Calu3 (cell line): ENCODE results near the gene ATP6V0B. TPM values are rescaled to one million over a fixed set of nuclear protein-coding genes. Genes with fewer than 3 reads are reported as not detected.

Experiments used
- BruUV-seq: library from RNA; stranded (reverse); fragments of 400-500 nt; replicated peaks from 2 replicates; lab custom pipeline; 2021; lab: Mats Ljungman, UMichigan
- CTCF ChIA-PET: fragments of 300-600 bp; sonication (Branson Sonifier 250); formaldehyde crosslinking; loops from one replicate; lab custom pipeline; 2022; ENCODE audit warnings: antibody characterized with exemption; lab: Charles Lee
- DNase-seq: peaks from one replicate; pipeline ENCODE4 v3.0.0; 2022
- H3K27ac Mint-ChIP-seq: one replicate; pipeline ENCODE4 v1.8.0; 2022; ENCODE audit warnings: mixed read lengths; ENCODE audit not compliant: unreplicated experiment
- H3K27me3 Mint-ChIP-seq: one replicate; pipeline ENCODE4 v1.8.0; 2022; ENCODE audit warnings: mixed read lengths; ENCODE audit not compliant: unreplicated experiment
- H3K36me3 Mint-ChIP-seq: one replicate; pipeline ENCODE4 v1.8.0; 2022; ENCODE audit warnings: mild to moderate bottlenecking, moderate library complexity, mixed read lengths; ENCODE audit not compliant: insufficient read depth, unreplicated experiment
- H3K4me1 Mint-ChIP-seq: one replicate; pipeline ENCODE4 v1.8.0; 2022; ENCODE audit warnings: mild to moderate bottlenecking, low read depth, mixed read lengths; ENCODE audit not compliant: unreplicated experiment
- H3K4me3 Mint-ChIP-seq: one replicate; pipeline ENCODE4 v1.8.0; 2022; ENCODE audit warnings: mild to moderate bottlenecking, low read depth, moderate library complexity, mixed read lengths; ENCODE audit not compliant: unreplicated experiment
- H3K9me3 Mint-ChIP-seq: one replicate; pipeline ENCODE4 v1.8.0; 2022; ENCODE audit warnings: low read depth, mixed read lengths; ENCODE audit not compliant: unreplicated experiment
- CTCF ChIP-seq: fragments of 200-600 bp; IDR thresholded peaks from one replicate; pipeline ENCODE4 v1.8.0; 2022; ENCODE audit warnings: antibody characterized with exemption; ENCODE audit not compliant: unreplicated experiment
- intact Hi-C: fragments of 100-400 bp; cut with micrococcal nuclease; formaldehyde crosslinking; loops from one replicate; pipeline ENCODE4 v1.10.0; 2022; ENCODE audit not compliant: unreplicated experiment
- total RNA-seq: library from RNA; stranded (reverse); gene quantifications from 2 replicates; pipeline ENCODE4 v1.2.3, GENCODE V29; 2022

ATP6V0B gene
- total RNA-seq, 1 experiment from 2014 or later, result 141 TPM

GRCh38 chr1:43934101-43934985, 40.4 kb upstream of the ATP6V0B start:
- peak; percentile 90 for DNase-seq
- intact Hi-C loops, result loop anchor here (1.0 to 5.0 kb wide), 2 partner anchors 82 to 171 kb away; no protein-coding TSS in a partner anchor
- peak; percentile 83 for TF ChIP-seq CTCF
- H3K4me3 Mint-ChIP-seq, result peak overlapping the region; percentile 66
- peaks cover 2% of the 10 kb centered on the region for H3K9me3 Mint-ChIP-seq
- peaks cover 6% of the 10 kb centered on the region for H3K4me1 Mint-ChIP-seq
- no TSS peak for BruUV-seq
- peaks cover 19% of the 10 kb centered on the region for H3K36me3 Mint-ChIP-seq
- CTCF ChIA-PET, result interaction anchor here (0.5 to 5.0 kb wide), 22 partner anchors 11 to 1686 kb away, joined by 3 to 193 read pairs (median 4); partner anchors contain the start of genes IPO13 and ST3GAL3
- H3K27ac Mint-ChIP-seq, result peak overlapping the region; percentile 48
- H3K27me3 Mint-ChIP-seq, result peaks cover 3% of the 10 kb centered on the region

GRCh38 chr1:43934986-43935324, 39.8 kb upstream of the ATP6V0B start:
- CTCF ChIA-PET, result interaction anchor here (0.7 to 5.0 kb wide), 18 partner anchors 11 to 408 kb away, joined by 3 to 193 read pairs (median 4); partner anchors contain the start of genes IPO13 and ST3GAL3
- Mint-ChIP-seq H3K27ac (no peak overlapping the region), H3K36me3 (peaks cover 20% of the 10 kb centered on the region), H3K4me3 (no peak overlapping the region), H3K4me1 (peaks cover 6% of the 10 kb centered on the region), H3K9me3 (no peaks in the 10 kb centered on the region), H3K27me3 (peaks cover 9% of the 10 kb centered on the region)
- no TSS peak for BruUV-seq
- intact Hi-C loops, result loop anchor here (1.0 to 5.0 kb wide), 2 partner anchors 83 to 172 kb away; no protein-coding TSS in a partner anchor
- no peak for TF ChIP-seq CTCF
- no peak for DNase-seq

GRCh38 chr1:43935711-43936427, 38.9 kb upstream of the ATP6V0B start:
- no TSS peak for BruUV-seq
- peaks cover 6% of the 10 kb centered on the region for H3K4me1 Mint-ChIP-seq
- H3K4me3 Mint-ChIP-seq, result peak overlapping the region; percentile 82
- peaks cover 13% of the 10 kb centered on the region for H3K27me3 Mint-ChIP-seq
- intact Hi-C loops, result no loop called here
- no peak for DNase-seq
- no peak for TF ChIP-seq CTCF
- no peaks in the 10 kb centered on the region for H3K9me3 Mint-ChIP-seq
- H3K27ac Mint-ChIP-seq, result no peak overlapping the region
- peaks cover 24% of the 10 kb centered on the region for H3K36me3 Mint-ChIP-seq
- CTCF ChIA-PET, result interaction anchor here (0.7 to 5.0 kb wide), 10 partner anchors 10 to 179 kb away, joined by 3 to 193 read pairs (median 4); partner anchors contain the start of gene IPO13

GRCh38 chr1:43936431-43937151, 38.2 kb upstream of the ATP6V0B start:
- peak overlapping the region; percentile 48 for H3K27ac Mint-ChIP-seq
- peak; percentile 59 for DNase-seq
- H3K9me3 Mint-ChIP-seq, result no peaks in the 10 kb centered on the region
- intact Hi-C loops, result no loop called here
- CTCF ChIA-PET, result interaction anchor here (0.6 to 5.0 kb wide), 5 partner anchors 10 to 173 kb away, joined by 3 to 193 read pairs (median 4); no protein-coding TSS in a partner anchor
- peaks cover 6% of the 10 kb centered on the region for H3K4me1 Mint-ChIP-seq
- peaks cover 13% of the 10 kb centered on the region for H3K27me3 Mint-ChIP-seq
- H3K36me3 Mint-ChIP-seq, result peaks cover 22% of the 10 kb centered on the region
- BruUV-seq, result no TSS peak
- TF ChIP-seq CTCF, result peak; percentile 52
- H3K4me3 Mint-ChIP-seq, result peak overlapping the region; percentile 82
